ENCODE results near the gene SNN. TPM values are rescaled to one million over a fixed set of nuclear protein-coding genes. Genes with fewer than 3 reads are reported as not detected.

SNN gene
- total and polyA plus RNA-seq, 9 of the 15 experiments (the other 6 are each of a cell fraction or from before 2014, with no cell fraction given), result 0.07 to 2.9 (median 1.9) TPM

DNA sequence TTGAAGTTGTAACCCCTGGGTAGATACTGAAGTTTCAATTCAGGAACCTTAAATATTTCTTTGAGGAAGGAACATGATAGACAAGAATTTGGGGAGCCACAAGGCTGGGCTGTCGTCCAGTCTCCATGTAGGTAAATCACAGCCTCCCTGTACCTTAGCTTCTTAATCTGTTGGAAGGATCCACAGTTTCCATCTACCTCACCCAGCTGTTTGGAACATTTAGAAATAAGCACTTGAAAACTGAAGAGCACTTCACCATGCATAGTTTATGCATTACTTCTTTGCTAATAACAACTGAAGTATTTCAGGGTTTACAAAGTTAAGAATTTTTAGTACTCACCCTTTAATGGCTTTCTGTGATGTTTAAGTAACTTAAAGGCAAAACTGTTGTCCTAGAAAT is 57.2 kb downstream of the SNN start:
- Histone ChIP-seq H3K79me2 (ENCODE audit: control insufficient read depth, insufficient read depth, low read length) (no peaks in the 10 kb centered on the region; the same call in 2 of the 3 replicates), H3K27me3 (ENCODE audit: control insufficient read depth in 2 of 2, insufficient read depth in 2 of 2, low read length in 2 of 2) (no peaks in the 10 kb centered on the region), H3K36me3 (ENCODE audit: control insufficient read depth, insufficient read depth, low read length) (peaks cover 88% of the 10 kb centered on the region), H3K9me1 (ENCODE audit: control insufficient read depth, insufficient read depth, low read length) (no peaks in the 10 kb centered on the region), H3K4me3 (no peak overlapping the region), H3K4me1 (replicated peaks in 1 of 2; ENCODE audit: control insufficient read depth in 2 of 2, insufficient read depth in 2 of 2, low read length in 2 of 2) (no peaks in the 10 kb centered on the region), H3K27ac (ENCODE audit: extremely low read depth, low read depth, low read length) (no peak overlapping the region), H3K9me3 (replicated peaks; ENCODE audit: control insufficient read depth, insufficient read depth, low read depth, low read length) (no peaks in the 10 kb centered on the region), H2AFZ (ENCODE audit: low read depth, low read length) (no peak overlapping the region), H4K20me1 (replicated peaks; ENCODE audit: control insufficient read depth, insufficient read depth, low read length) (no peaks in the 10 kb centered on the region), H3K9ac (ENCODE audit: insufficient read depth in 1 of 2, low read depth in 2 of 2, low read length in 2 of 2) (no peak overlapping the region), H3K4me2 (ENCODE audit: insufficient read depth, low read length) (no peak overlapping the region)
- no peak for TF ChIP-seq FOXJ3 (CRISPR knock-in tag; IDR thresholded peaks at IDR 0.05)
- TF ChIP-seq, protein P1, sequence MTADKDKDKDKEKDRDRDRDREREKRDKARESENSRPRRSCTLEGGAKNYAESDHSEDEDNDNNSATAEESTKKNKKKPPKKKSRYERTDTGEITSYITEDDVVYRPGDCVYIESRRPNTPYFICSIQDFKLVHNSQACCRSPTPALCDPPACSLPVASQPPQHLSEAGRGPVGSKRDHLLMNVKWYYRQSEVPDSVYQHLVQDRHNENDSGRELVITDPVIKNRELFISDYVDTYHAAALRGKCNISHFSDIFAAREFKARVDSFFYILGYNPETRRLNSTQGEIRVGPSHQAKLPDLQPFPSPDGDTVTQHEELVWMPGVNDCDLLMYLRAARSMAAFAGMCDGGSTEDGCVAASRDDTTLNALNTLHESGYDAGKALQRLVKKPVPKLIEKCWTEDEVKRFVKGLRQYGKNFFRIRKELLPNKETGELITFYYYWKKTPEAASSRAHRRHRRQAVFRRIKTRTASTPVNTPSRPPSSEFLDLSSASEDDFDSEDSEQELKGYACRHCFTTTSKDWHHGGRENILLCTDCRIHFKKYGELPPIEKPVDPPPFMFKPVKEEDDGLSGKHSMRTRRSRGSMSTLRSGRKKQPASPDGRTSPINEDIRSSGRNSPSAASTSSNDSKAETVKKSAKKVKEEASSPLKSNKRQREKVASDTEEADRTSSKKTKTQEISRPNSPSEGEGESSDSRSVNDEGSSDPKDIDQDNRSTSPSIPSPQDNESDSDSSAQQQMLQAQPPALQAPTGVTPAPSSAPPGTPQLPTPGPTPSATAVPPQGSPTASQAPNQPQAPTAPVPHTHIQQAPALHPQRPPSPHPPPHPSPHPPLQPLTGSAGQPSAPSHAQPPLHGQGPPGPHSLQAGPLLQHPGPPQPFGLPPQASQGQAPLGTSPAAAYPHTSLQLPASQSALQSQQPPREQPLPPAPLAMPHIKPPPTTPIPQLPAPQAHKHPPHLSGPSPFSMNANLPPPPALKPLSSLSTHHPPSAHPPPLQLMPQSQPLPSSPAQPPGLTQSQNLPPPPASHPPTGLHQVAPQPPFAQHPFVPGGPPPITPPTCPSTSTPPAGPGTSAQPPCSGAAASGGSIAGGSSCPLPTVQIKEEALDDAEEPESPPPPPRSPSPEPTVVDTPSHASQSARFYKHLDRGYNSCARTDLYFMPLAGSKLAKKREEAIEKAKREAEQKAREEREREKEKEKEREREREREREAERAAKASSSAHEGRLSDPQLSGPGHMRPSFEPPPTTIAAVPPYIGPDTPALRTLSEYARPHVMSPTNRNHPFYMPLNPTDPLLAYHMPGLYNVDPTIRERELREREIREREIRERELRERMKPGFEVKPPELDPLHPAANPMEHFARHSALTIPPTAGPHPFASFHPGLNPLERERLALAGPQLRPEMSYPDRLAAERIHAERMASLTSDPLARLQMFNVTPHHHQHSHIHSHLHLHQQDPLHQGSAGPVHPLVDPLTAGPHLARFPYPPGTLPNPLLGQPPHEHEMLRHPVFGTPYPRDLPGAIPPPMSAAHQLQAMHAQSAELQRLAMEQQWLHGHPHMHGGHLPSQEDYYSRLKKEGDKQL (CRISPR knock-in tag; IDR thresholded peaks at IDR 0.05; ENCODE audit: borderline replicate concordance), result no peak
- TF ChIP-seq ZNF586 (CRISPR knock-in tag; conservative IDR thresholded peaks at IDR 0.05), result no peak
- no peak for TF ChIP-seq IRF9 (tag; IDR thresholded peaks at IDR 0.05)
- no peak for TF ChIP-seq CCAR2 (IDR thresholded peaks at IDR 0.05; ENCODE audit: low read depth, low read length)
- no peak for TF ChIP-seq ZBTB11 (CRISPR knock-in tag; IDR thresholded peaks at IDR 0.05)
- no peak for TF ChIP-seq ZNF583 (CRISPR knock-in tag; IDR thresholded peaks at IDR 0.05)
- no peak for TF ChIP-seq ETV1 (tag; conservative IDR thresholded peaks at IDR 0.05; ENCODE audit: low read depth)
- no peak for TF ChIP-seq HMGN3 (IDR thresholded peaks at IDR 0.05; ENCODE audit: borderline replicate concordance, extremely low read depth, insufficient read length, low read depth, low read length)
- no peak for TF ChIP-seq RFX5 (IDR thresholded peaks at IDR 0.05; ENCODE audit: low read depth, low read length)
- FAIRE-seq (no peak), ATAC-seq (no peak), DNase-seq (ENCODE audit: extremely low read depth in 1 of 4, low spot score in 3 of 4) (no peak)
- ChIA-PET POLR2A (interaction anchor here (0.6 to 1.8 kb wide), 5 partner anchors 11 to 45 kb away, joined by 3 to 9 read pairs (median 3); no protein-coding TSS in a partner anchor), CTCF (ENCODE audit: low intra/inter-chr PET ratio) (no interaction called here)
- BruUV-seq (replicated peaks), result no TSS peak
- in situ Hi-C loops (cut with MboI), result no loop called here
- 67% methylated on average over 1 of the region's 1 CpG for WGBS (ENCODE audit: insufficient coverage, low coverage, missing lambda C conversion rate)
- intact Hi-C loops (cut with micrococcal nuclease), result no loop called here

Measured in K562 (cell line).